HepG2 (cell line): ENCODE results near the gene SLC1A4. TPM values are rescaled to one million over a fixed set of nuclear protein-coding genes. Genes with fewer than 3 reads are reported as not detected.
A peak's percentile ranks its signal among the peaks of the same experiment; 100 is the strongest.

ENCODE experiments used
- AGO2 ChIP-seq: fragments of 200-400 bp; formaldehyde crosslinking; optimal IDR thresholded peaks from 2 replicates; pipeline ENCODE3; 2017; ENCODE audit warnings: mild to moderate bottlenecking, low read depth, low read length, moderate library complexity
- E2F1 ChIP-seq: sonication (generic); formaldehyde crosslinking; IDR thresholded peaks from 2 replicates; pipeline ENCODE4 v1.5.0; 2020; ENCODE audit warnings: missing genetic modification reagents
- GATAD2A ChIP-seq: IDR thresholded peaks from 2 replicates; pipeline ENCODE4 v1.6.1; 2016
- GLMP ChIP-seq: sonication (generic); formaldehyde crosslinking; IDR thresholded peaks from 2 replicates; pipeline ENCODE4 v1.9.0; 2021; ENCODE audit warnings: missing genetic modification reagents, mild to moderate bottlenecking, borderline replicate concordance
- GMEB1 ChIP-seq: sonication (generic); formaldehyde crosslinking; IDR thresholded peaks from 2 replicates; pipeline ENCODE4 v1.5.1; 2020; ENCODE audit warnings: missing genetic modification reagents, mild to moderate bottlenecking, borderline replicate concordance
- KDM3A ChIP-seq: IDR thresholded peaks from 2 replicates; pipeline ENCODE4 v1.6.1; 2018; ENCODE audit warnings: low read depth, missing compliant biosample characterization
- NFIC ChIP-seq: IDR thresholded peaks from 2 replicates; pipeline ENCODE4 v1.6.1; 2012; ENCODE audit warnings: mild to moderate bottlenecking, low read length, inconsistent platforms
- NFKB2 ChIP-seq: sonication (generic); formaldehyde crosslinking; IDR thresholded peaks from 2 replicates; pipeline ENCODE4 v1.4.0; 2020; ENCODE audit warnings: missing genetic modification reagents, borderline replicate concordance
- SMARCC2 ChIP-seq: fragments of 450-650 bp; IDR thresholded peaks from 2 replicates; pipeline ENCODE4 v1.6.1; 2017; ENCODE audit warnings: antibody characterized with exemption, mild to moderate bottlenecking
- THRA ChIP-seq: sonication (generic); formaldehyde crosslinking; IDR thresholded peaks from 2 replicates; pipeline ENCODE4 v1.4.0; 2020; ENCODE audit warnings: missing genetic modification reagents, borderline replicate concordance
- ZNF253 ChIP-seq: sonication (generic); formaldehyde crosslinking; IDR thresholded peaks from 2 replicates; pipeline ENCODE4 v1.8.0; 2022; ENCODE audit warnings: mild to moderate bottlenecking, missing genetic modification reagents, borderline replicate concordance
- ZNF557 ChIP-seq: sonication (generic); formaldehyde crosslinking; IDR thresholded peaks from 2 replicates; pipeline ENCODE4 v1.4.0; 2020; ENCODE audit warnings: missing genetic modification reagents
- ZNF564 ChIP-seq: sonication (generic); formaldehyde crosslinking; IDR thresholded peaks from 2 replicates; pipeline ENCODE4 v1.8.1; 2023; ENCODE audit warnings: mild to moderate bottlenecking, missing genetic modification reagents
- ZNF619 ChIP-seq: sonication (generic); formaldehyde crosslinking; IDR thresholded peaks from 2 replicates; pipeline ENCODE4 v1.4.0; 2020; ENCODE audit warnings: mild to moderate bottlenecking, missing genetic modification reagents
- ZNF724P ChIP-seq: sonication (generic); formaldehyde crosslinking; IDR thresholded peaks from 2 replicates; pipeline ENCODE4 v1.8.0; 2022; ENCODE audit warnings: missing genetic modification reagents, borderline replicate concordance
- ZNF781 ChIP-seq: sonication (generic); formaldehyde crosslinking; IDR thresholded peaks from 2 replicates; pipeline ENCODE4 v1.5.1; 2020; ENCODE audit warnings: borderline replicate concordance, mild to moderate bottlenecking, missing genetic modification reagents; ENCODE audit errors: not compliant biosample characterization
- polyA plus RNA-seq, 8 experiments: library from polyadenylated mRNA; depleted of rRNA in 3 of 8; stranded (reverse) in 7 of 8; unstranded in 1 of 8; fragments of >200 nt; fragmentation: Illumina TruSeq in 4 of 8; extraction: Trizol in 4 of 8; gene quantifications; 2 replicates each; pipeline versions ENCODE4 v1.2.1 to v1.2.3, GENCODE V29; 2011 to 2016; ENCODE audit warnings: low read depth in 4 of 8, missing spikeins in 1 of 8, mixed read lengths in 1 of 8; ENCODE audit not compliant: insufficient read depth in 1 of 8
- total RNA-seq, 5 experiments: library from RNA; depleted of rRNA; stranded (reverse); fragments of >200 nt; fragmentation: Illumina TruSeq; extraction: Trizol; gene quantifications; 2 replicates each; pipeline ENCODE4 v1.2.3, GENCODE V29; 2016; ENCODE audit warnings: low read depth in 1 of 5
- TF ChIP-seq, protein P1 (sequence below): fragments of 450-650 bp; IDR thresholded peaks from 2 replicates; pipeline ENCODE4 v1.6.1; 2016
- TF ChIP-seq, protein P2 (sequence below): IDR thresholded peaks from 2 replicates; pipeline ENCODE4 v1.6.1; 2016
- TF ChIP-seq, protein P3 (sequence below): sonication (generic); formaldehyde crosslinking; IDR thresholded peaks from 2 replicates; pipeline ENCODE4 v1.8.1; 2023; ENCODE audit warnings: mild to moderate bottlenecking, moderate library complexity, missing genetic modification reagents

Gene SLC1A4
- total and polyA plus RNA-seq, 2 of the 13 experiments (the other 11 are each of a cell fraction or from before 2014, with no cell fraction given), result 21.0 to 39.6 TPM

- TF ChIP-seq GMEB1 (CRISPR knock-in tag) (peak; percentile 73), ZNF557 (CRISPR knock-in tag) (no peak), THRA (CRISPR knock-in tag) (peak; percentile 56; the same call in 1 of the 2 replicates), KDM3A (CRISPR knock-in tag) (peak; percentile 18), GLMP (CRISPR knock-in tag) (no peak), SMARCC2 (no peak), ZNF564 (CRISPR knock-in tag) (peak; percentile 97), ZNF619 (CRISPR knock-in tag) (no peak), NFKB2 (CRISPR knock-in tag) (peak; percentile 36; the same call in 1 of the 2 replicates), ZNF781 (CRISPR knock-in tag) (peak; percentile 60), GATAD2A (CRISPR knock-in tag) (no peak), NFIC (no peak), E2F1 (CRISPR knock-in tag) (no peak; the same call in 1 of the 2 replicates), AGO2 (peak; percentile 87), ZNF724P (CRISPR knock-in tag) (peak; percentile 9; the same call in 1 of the 2 replicates), ZNF253 (CRISPR knock-in tag) (no peak)
- TF ChIP-seq, protein P1, sequence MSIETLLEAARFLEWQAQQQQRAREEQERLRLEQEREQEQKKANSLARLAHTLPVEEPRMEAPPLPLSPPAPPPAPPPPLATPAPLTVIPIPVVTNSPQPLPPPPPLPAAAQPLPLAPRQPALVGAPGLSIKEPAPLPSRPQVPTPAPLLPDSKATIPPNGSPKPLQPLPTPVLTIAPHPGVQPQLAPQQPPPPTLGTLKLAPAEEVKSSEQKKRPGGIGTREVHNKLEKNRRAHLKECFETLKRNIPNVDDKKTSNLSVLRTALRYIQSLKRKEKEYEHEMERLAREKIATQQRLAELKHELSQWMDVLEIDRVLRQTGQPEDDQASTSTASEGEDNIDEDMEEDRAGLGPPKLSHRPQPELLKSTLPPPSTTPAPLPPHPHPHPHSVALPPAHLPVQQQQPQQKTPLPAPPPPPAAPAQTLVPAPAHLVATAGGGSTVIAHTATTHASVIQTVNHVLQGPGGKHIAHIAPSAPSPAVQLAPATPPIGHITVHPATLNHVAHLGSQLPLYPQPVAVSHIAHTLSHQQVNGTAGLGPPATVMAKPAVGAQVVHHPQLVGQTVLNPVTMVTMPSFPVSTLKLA, result no peak
- TF ChIP-seq, protein P2, sequence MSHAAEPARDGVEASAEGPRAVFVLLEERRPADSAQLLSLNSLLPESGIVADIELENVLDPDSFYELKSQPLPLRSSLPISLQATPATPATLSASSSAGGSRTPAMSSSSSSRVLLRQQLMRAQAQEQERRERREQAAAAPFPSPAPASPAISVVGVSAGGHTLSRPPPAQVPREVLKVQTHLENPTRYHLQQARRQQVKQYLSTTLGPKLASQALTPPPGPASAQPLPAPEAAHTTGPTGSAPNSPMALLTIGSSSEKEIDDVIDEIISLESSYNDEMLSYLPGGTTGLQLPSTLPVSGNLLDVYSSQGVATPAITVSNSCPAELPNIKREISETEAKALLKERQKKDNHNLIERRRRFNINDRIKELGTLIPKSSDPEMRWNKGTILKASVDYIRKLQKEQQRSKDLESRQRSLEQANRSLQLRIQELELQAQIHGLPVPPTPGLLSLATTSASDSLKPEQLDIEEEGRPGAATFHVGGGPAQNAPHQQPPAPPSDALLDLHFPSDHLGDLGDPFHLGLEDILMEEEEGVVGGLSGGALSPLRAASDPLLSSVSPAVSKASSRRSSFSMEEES (CRISPR knock-in tag), result peak; percentile 8; the same call in 1 of the 2 replicates
- TF ChIP-seq, protein P3, sequence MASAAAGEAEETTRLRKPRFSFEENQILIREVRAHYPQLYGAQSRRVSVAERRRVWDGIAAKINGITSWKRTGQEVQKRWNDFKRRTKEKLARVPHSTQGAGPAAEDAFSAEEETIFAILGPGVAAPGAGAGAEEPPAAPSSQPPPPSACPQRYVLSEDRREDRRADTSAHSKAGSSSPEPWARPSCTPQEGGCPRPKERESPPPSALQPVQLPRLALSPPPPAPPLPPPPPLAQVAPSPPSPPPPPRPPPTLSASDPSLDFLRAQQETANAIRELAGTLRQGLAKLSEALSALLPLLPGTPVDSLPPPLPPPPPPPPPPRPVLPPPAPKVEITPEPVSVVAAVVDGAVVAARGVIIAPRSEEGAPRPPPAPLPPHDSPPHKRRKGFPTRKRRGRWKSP (CRISPR knock-in tag), result peak; percentile 96
Observed at GRCh38 chr2:65056215-65057053, 67.2 kb downstream of the SLC1A4 start, which contains the start of gene CEP68 (continued).
